Small intestine (tissue), 7 donors: ENCODE data around the gene POMZP3. TPM values are rescaled to one million over a fixed set of nuclear protein-coding genes. Genes with fewer than 3 reads are reported as not detected.
"Not testable (repeated sequence)": the region's sequence is repeated elsewhere in the genome, so short reads cannot be mapped to it uniquely, and the experiment has no call there.

Experiments used
- DNase-seq, 2 donors: peaks; one replicate each; pipeline versions ENCODE4 v3.0.0 to v3.0.0-alpha.2; 2013
- FAIRE-seq: peaks from 2 replicates; lab custom pipeline; 2012; peaks lifted over from hg19 to GRCh38; lab: Jason Lieb, UNC
- H3K27ac ChIP-seq, 3 donors: one replicate each; pipeline ENCODE4 v1.5.1; 2013; ENCODE audit warnings: low read length in 2 of 3, mild to moderate bottlenecking in 2 of 3, control low read depth in 1 of 3, inconsistent platforms in 1 of 3, low read depth in 1 of 3, moderate library complexity in 1 of 3
- H3K27me3 ChIP-seq, 3 donors: one replicate each; pipeline ENCODE4 v1.6.1; 2013; ENCODE audit warnings: low read length in 3 of 3, inconsistent platforms in 1 of 3; ENCODE audit not compliant: control insufficient read depth in 3 of 3, insufficient read depth in 3 of 3
- H3K36me3 ChIP-seq, 3 donors: one replicate each; pipeline ENCODE4 v1.6.1; 2013; ENCODE audit warnings: low read length in 3 of 3, inconsistent platforms in 1 of 3, low read depth in 1 of 3, mild to moderate bottlenecking in 1 of 3, moderate library complexity in 1 of 3; ENCODE audit not compliant: control insufficient read depth in 3 of 3, insufficient read depth in 2 of 3
- H3K4me1 ChIP-seq, 3 donors: one replicate each; pipeline ENCODE4 v1.6.1; 2013; ENCODE audit warnings: low read length in 2 of 3, inconsistent platforms in 1 of 3, low read depth in 1 of 3, mild to moderate bottlenecking in 1 of 3, moderate library complexity in 1 of 3; ENCODE audit not compliant: control insufficient read depth in 3 of 3, insufficient read depth in 2 of 3
- H3K4me3 ChIP-seq, 3 donors: one replicate each; pipeline ENCODE4 v1.5.1; 2013; ENCODE audit warnings: low read length in 3 of 3, control low read depth in 1 of 3, inconsistent platforms in 1 of 3, low read depth in 1 of 3, mild to moderate bottlenecking in 1 of 3, moderate library complexity in 1 of 3
- H3K9me3 ChIP-seq, 2 donors: one replicate each; pipeline ENCODE4 v1.6.1; 2013; ENCODE audit warnings: low read depth in 1 of 2, low read length in 1 of 2; ENCODE audit not compliant: control insufficient read depth in 2 of 2, insufficient read depth in 1 of 2
- WGBS, 3 donors: extraction: QIAGEN DNeasy Blood & Tissue Kit; methylation state at CpG; one replicate each; pipeline ENCODE4 v1.1.7; 2013; 5-methylcytosine and 5-hydroxymethylcytosine counted together
- polyA plus RNA-seq, 4 donors: library from polyadenylated mRNA; stranded (reverse) in 3 of 4; unstranded in 1 of 4; fragments of 200-250 nt in 3 of 4; fragments of 120-200 nt in 1 of 4; gene quantifications; one replicate each; pipeline versions ENCODE4 v1.2.1 to v1.2.3, GENCODE V29; 2013
- donor health status: healthy with polysubstance abuse.
- donor health status: control.
- donor health status: control.
- donor health status: Bipolar disorder and iron deficiency.
- donor health status: healthy.

The POMZP3 gene
- polyA plus RNA-seq, 4 donors: 8.9 to 17.2 (median 14.2) TPM

GRCh38 chr7:76582848-76583631 lies 44.0 kb downstream of the POMZP3 start:
- not testable (repeated sequence) for H3K27ac ChIP-seq, FAIRE-seq, H3K9me3 ChIP-seq, H3K36me3 ChIP-seq, H3K4me3 ChIP-seq, H3K27me3 ChIP-seq, H3K4me1 ChIP-seq
- peak; percentile 17 to 76 for DNase-seq
- 15 to 40% (median 38%) methylated on average over 1 of the region's 2 CpGs for WGBS, 3 donors

GRCh38 chr7:76575919-76576655 lies 51.0 kb downstream of the POMZP3 start:
- not testable (repeated sequence) for H3K4me1 ChIP-seq, H3K27ac ChIP-seq, H3K27me3 ChIP-seq, FAIRE-seq, H3K4me3 ChIP-seq, H3K9me3 ChIP-seq, H3K36me3 ChIP-seq
- peak in 1 of 2 donors; percentile 19 for DNase-seq
- WGBS, 3 donors: 53 to 63% (median 57%) methylated on average over 3 of the region's 3 CpGs

- not testable (repeated sequence) for H3K4me1 ChIP-seq, H3K27me3 ChIP-seq, FAIRE-seq, H3K36me3 ChIP-seq, H3K27ac ChIP-seq, H3K4me3 ChIP-seq, DNase-seq, H3K9me3 ChIP-seq
- 100% methylated on average over 1 of the region's 2 CpGs for WGBS, 3 donors
Measured at GRCh38 chr7:76575431-76575830, 51.6 kb downstream of the POMZP3 start.

- FAIRE-seq, DNase-seq, H3K36me3 ChIP-seq, H3K9me3 ChIP-seq, H3K4me3 ChIP-seq, H3K27me3 ChIP-seq, H3K4me1 ChIP-seq, H3K27ac ChIP-seq: not testable (repeated sequence)
- WGBS, 3 donors: 63 to 89% (median 75%) methylated on average over 3 of the region's 3 CpGs
Measured at GRCh38 chr7:76572296-76572695, 54.8 kb downstream of the POMZP3 start.

GRCh38 chr7:76570324-76570775 lies 56.7 kb downstream of the POMZP3 start:
- FAIRE-seq, H3K4me3 ChIP-seq, H3K36me3 ChIP-seq, H3K27me3 ChIP-seq, H3K4me1 ChIP-seq, H3K9me3 ChIP-seq: not testable (repeated sequence)
- peak overlapping the region in 1 of 3 donors; percentile 55 for H3K27ac ChIP-seq
- peak; percentile 24 to 46 for DNase-seq
- 74 to 81% (median 78%) methylated on average over 4 of the region's 4 CpGs for WGBS, 3 donors

- not testable (repeated sequence) for H3K36me3 ChIP-seq, H3K4me3 ChIP-seq, H3K4me1 ChIP-seq, H3K27ac ChIP-seq, H3K9me3 ChIP-seq, H3K27me3 ChIP-seq
- DNase-seq (peak; percentile 47 to 74), FAIRE-seq (peak; percentile 5)
Measured at GRCh38 chr7:76568742-76569141, 58.3 kb downstream of the POMZP3 start.

GRCh38 chr7:76567753-76568152 lies 59.3 kb downstream of the POMZP3 start:
- not testable (repeated sequence) for H3K36me3 ChIP-seq, FAIRE-seq, H3K4me1 ChIP-seq, H3K27me3 ChIP-seq, DNase-seq, H3K9me3 ChIP-seq, H3K4me3 ChIP-seq, H3K27ac ChIP-seq

GRCh38 chr7:76567311-76567710 lies 59.8 kb downstream of the POMZP3 start:
- not testable (repeated sequence) for H3K27me3 ChIP-seq, H3K4me1 ChIP-seq, FAIRE-seq, H3K36me3 ChIP-seq, H3K4me3 ChIP-seq, H3K9me3 ChIP-seq, DNase-seq, H3K27ac ChIP-seq
- WGBS, 3 donors: 89 to 100% (median 93%) methylated on average over 1 to 2 of the region's 4 CpGs
